NCI-H146 treated with DMSO at 0.1 percent for 48 hours (cell line): ENCODE data around the gene PLEKHA5.

Source experiments
- DNase-seq: peaks from one replicate; lab custom pipeline; 2025; ENCODE audit not compliant: unreplicated experiment; lab: John Stamatoyannopoulos, UW

Gene PLEKHA5

DNA sequence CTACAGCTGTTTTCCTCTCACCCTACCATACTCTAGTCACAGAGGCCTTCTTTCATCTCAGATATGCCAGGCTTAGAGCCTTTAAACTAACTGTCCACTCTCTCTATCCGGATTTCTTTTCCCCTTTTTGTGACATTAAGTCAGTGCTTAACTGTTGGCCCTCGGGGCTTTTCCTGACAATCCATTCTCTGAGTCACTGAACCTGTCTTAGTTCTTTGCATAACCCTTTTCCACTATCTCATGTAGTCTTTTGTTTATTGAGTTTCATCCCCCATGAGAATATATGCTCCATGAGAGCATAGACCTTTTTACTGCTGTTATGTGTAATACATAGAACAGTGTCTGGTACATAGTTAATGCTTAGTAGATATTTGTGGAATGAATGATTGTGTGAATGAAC is 68.7 kb downstream of the PLEKHA5 start:
- DNase-seq, result peak; percentile 52

DNA sequence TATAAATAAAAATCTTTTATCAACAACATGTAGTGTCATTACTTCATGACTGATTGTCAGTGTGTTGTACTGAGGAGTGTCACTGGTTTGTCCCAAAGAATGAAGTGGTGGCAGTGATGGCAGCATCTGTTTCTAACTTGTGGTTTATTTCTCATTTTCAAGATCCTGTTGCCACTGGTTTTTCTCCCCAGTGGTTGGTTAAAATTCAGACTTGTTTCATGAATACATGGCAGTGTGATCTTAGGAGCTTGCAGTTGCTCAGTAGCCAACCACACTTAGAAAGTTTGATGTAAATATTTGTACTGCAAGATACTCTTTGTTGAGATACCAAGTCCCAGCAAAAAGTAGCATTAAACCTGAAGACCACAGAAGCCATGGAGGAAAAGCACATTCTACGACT is 69.8 kb downstream of the PLEKHA5 start:
- DNase-seq, result no peak

DNA sequence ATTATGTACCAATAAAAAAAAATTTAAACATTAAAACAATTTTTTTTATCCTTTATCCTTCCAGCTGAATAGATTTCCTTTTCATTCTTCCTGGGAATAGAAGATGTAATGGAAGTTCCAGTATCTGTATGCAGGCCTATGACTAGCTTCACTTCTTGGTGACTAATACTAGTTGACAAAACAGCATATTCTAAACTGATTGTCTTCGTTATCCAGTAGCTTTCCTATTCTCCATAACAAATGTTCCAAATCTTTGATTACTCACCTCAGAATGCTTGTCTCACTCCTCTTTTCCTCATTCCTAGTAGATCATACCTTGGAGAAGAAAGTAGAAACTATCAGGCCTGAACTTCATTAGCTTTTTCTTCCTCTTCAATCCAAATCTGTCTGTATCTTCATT is 70.7 kb downstream of the PLEKHA5 start:
- no peak for DNase-seq

DNA sequence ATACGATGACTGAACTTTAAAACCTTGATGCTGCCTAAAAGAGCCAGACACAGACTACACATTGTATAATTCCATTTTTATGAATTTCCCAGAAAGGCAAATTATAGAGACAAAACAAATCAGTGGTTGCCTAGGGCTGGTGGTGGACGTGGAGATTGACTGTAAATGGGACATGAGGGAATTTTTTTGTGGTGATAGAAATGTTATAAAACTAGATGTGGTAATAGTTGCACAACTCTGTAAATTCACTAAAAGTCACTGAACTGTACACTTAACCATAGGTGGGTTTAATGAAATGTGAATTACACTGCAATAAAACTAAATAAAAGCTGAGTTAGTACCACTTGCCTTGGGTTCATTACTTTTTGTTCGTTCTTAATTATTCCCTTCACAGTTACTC is 72.1 kb downstream of the PLEKHA5 start:
- DNase-seq, result no peak

DNA sequence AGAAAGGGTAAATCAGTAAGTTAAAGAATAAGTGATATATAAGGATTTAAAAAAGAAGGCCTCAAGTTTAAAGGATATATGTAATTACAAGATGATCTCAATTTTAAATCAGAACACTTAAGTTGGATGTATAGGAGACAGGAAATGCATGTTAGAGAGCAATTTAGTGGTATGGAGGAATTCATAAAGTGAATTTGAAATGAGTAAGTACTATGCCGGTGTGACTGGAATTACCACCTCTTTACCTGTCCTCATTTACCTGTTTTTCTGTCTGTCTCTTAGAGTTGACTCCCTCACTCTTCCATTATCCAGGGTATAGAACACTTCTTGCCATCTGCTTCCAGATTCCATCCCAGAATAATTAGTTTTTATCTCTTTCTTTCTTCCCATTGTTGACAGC is 73.5 kb downstream of the PLEKHA5 start:
- no peak for DNase-seq

DNA sequence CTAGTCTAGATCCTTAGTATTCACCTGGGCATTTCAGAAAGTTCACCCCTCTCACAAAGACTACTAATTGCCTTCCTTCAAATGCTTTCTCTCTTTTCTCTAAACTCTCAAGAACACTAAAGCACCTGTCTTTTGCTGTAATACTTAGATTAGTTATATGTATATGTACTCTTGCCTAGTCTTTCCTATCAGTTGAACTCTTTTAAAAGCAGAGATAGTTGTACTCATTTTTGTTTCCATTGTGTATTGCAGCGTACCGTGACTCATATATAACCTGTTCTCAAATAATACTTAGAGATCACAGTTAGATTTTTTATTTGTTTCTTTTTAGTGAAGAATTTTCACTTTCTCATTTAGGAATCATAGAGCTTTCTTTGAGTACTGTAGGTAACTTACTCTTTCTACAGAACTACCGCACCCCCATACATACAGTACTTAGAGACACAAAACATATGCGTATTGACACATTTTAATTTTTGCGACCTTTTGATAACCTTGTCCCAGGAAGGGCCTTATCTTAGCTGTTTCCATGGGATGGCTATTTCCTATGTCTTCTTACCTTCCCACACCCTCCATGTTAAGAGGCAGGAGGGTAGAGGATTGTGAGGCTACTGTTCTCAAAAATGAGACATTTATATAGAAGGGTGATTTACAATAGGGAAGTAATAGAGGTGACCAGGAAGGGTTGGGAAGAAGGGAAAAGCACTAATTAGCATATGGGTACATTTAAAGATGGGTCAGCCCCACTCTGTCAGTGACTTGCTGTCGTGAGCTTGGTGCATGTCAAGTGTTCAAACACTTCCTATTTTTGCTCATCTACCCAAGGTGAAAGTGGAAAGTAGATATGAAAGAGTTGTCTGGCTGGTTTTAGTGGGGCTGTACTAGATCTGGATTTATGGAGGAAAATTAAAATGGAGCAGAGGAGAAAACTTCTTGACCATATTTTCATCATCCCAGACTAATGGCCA is 74.3 kb downstream of the PLEKHA5 start:
- peak; percentile 84 for DNase-seq

DNA sequence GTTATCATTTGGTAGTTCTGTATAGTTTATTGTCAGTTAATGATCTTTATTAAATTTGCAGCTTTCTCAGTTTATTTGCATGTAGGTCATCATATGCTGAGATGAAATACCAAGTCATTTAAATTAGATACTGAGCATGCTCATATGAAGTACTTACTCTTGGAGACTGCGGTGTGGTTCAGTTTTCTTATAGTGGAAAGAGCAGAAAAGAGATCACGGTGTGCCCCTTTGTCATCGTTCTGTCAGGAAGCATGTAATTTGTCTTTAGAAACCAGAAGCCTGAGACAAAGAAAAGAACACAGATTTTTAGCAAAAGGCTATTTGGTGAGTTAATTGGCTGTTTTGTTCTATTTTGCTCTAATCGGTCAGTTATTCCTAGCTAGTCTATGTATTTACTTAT is 75.6 kb downstream of the PLEKHA5 start:
- DNase-seq, result peak; percentile 96

DNA sequence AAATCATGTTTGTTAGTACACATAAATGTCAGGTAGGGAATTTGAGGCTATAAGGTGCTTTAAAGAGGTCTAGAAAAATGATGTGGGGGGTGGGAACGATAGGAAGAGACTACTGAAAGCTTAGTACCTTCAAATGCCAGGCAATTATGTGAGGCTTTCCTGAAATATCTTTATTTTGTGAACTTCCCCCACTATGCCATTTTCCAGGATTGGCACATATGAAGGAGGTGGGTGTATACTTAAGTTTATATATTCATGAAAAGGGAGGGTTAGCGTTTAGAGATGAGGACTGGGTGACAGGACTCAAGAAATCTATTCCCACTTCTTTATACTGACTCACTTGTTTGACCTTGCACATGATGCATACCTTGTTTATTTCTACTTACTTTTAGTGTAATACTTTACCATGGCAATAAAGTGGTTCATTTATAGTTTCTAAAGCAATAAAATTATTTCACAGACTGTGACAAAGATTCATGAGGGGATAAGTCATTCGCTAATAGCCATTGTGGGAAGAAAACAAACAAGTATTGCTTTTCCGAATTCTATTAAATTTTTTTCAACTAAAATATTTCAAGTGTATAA is 77.1 kb downstream of the PLEKHA5 start:
- peak; percentile 38 for DNase-seq

DNA sequence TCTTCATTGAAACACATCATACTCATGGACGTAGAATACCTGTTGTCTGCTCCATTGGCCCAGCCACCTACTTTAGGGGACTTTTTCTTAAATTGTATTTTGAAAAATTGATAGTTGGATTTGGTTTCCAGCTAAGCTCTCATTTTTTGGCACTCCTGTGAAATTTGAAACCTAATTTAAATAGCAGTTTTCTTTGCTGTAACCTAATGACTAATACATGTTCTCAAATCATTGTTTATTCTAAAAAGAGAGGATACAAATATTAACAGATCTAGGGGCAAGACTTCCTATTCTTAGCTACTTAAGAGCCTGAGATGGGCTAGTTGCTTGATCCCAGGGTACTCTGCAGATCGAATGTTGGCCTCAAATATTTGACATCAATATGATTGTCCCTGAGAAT is 78.9 kb downstream of the PLEKHA5 start:
- DNase-seq, result no peak

DNA sequence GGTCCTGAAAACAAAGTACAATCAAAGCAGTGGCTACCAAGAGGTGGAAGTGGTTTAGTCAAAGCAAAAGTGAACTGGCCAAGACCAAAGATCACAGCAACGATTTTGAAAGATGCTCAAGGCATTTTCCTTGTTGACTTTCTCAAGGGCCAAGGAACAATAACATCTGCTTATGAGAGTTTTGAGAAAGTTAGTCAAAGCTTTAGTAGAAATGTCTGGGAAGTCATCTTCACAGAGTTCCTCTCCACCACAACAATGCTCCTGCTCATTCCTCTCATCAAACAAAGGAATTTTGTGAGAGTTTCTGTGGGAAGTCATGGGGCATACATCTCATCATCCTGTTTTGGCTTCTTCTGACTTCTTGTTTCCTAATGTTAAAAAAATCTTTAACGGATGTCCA is 80.1 kb downstream of the PLEKHA5 start:
- DNase-seq, result no peak

DNA sequence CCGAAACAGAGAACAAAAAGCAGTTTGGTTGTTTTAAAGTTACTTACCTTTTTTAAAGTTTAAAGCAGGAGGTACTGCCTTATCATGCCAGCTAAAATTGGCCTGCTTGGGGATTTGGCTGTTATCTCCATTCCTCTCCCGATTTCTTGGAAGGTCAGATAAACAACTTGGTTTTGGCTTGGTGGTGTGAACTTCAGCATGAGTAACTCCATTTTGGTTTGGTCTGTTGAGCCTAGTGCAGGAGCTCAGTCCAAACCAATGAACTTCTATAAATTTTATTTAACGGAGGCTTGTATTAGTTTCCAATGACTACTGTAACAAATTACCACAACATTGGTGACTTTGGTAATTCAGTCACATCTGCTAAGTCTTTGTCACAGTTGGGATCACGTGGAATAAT is 82.3 kb downstream of the PLEKHA5 start:
- DNase-seq, result no peak

DNA sequence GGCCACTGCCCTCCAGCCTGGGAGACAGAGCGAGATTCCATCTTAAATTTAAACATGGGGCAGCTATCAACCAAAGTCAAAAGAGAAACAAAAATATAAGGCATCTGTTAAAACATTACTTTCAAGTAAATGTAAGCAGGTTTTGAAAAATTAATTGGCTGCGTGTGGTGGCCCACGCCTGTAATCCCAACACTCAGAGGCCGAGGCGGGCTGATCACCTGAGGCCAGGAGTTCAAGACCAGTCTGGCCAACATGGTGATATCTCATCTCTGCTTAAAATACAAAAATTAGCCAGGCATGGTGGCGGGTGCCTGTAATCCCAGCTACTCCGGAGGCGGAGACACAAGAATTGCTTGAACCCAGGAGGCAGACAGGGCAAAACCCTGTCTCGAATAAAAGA is 82.7 kb downstream of the PLEKHA5 start:
- DNase-seq, result no peak

DNA sequence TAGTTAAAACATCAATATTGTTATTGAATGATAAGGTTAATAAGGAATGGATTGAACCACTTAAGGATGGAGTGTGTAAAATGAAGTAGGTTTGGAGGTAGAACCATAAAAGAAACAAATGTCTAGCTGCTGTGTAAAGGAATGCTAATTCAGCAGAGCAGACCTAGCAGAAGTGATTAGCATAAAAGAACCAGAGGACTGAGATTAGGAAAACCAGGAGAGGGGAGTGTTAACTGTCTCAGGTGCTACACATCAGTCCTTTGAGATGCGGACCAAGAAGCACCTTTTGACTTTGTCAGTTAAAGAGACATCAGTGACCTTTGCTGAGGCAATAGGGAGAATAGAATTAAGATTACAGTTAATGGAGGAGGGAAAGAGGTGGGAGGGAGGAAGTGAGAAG is 84.5 kb downstream of the PLEKHA5 start:
- DNase-seq, result no peak

DNA sequence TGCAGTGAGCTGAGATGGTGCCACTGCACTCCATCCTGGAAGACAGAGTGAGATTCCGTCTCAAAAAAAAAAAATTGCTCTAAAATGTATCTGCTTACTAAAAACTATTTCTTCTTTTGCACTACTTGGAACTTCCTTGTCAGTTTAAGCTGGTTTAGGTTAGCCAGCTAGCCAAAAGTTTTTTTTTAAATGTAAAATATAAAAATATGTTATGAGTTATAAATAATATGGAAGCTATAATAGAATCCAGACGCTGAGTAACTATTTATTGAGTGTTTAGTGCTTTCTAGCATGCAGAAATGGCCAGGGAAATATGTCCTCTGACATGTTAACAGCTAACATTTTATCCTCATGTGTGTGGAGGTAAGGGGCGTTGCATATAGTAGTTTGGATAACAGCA is 85.6 kb downstream of the PLEKHA5 start:
- DNase-seq, result no peak

DNA sequence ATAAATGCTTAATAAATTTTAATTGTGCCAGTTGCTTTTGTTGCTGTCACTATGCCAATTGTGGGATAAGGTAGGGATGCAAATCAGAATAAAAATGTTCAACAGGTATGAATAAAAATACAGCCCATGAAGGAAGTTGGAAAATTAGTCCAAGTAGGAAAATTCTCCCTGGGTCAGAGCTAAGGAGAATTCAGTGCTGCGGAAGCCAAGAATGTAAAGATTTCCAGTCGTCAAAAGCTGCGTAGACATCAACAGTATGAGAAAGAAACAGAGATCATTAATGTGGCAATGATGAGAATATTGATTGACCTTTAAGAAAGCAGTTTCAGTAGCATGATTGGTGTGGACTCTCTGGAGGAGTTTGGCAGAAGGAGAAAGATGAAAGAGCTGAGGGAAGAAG is 87.9 kb downstream of the PLEKHA5 start:
- no peak for DNase-seq

DNA sequence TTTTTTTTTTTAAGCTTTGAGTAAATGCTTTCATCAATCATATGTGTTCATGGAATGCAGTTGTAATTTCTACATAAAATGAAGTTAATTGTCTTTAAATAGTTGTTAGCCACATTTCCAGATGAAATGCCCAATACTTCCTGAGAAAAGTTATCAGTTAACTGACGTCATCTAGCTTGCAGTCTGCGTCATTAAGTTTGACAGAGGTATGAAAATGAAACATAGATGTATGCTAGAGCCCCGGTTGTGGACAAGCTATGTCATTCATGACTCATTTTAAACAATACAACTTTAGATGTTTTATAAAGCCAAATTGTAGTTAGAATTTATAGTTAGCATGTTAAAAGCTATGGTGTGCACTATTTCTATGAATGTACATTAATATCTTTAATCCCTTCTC is 90.7 kb downstream of the PLEKHA5 start:
- no peak for DNase-seq

DNA sequence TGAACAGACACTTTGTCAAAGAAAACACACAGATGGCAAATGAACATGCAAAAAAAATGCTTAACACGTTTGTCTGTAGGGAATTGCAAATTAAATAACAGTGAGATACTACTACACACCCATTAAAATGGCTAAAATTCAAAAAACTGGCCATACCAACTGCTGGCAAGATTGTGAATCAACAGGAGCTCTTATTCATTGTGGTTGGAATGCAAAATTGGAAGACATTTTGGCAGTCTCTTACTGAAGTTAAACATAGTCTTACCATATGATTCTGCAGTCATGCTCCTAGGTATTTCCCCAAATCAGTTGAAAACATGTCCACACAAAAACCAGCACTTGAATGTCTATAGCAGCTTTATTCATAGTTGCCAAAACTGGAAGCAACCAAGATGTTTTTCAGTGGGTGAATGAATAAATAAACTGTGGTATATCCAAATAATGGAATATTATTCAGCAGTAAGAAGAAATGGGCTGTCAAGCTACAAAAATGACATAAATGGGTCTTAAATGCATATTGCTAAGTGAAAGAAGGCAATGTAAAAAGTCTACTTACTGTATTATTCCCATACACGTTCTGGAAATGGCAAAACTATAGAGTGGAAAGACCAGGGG is 91.4 kb downstream of the PLEKHA5 start:
- no peak for DNase-seq

DNA sequence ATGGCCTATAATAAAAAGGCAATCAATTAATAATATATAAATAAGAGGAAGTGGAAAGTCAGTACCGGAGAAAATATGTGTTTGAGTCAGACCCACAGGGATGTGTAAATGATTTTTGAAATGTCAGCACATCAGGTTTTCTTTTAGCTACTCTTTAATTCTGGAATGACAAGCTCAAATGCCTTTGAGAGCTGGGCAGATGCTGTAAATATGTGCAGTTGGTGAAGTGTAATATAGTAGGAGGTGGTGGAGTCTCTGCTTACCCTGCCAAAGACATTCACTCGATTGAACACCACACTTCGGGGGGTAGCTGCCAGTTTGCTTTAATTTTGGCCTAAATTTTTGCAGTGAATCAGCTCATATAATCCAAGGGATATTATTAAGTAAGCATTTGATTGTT is 93.0 kb downstream of the PLEKHA5 start:
- no peak for DNase-seq

DNA sequence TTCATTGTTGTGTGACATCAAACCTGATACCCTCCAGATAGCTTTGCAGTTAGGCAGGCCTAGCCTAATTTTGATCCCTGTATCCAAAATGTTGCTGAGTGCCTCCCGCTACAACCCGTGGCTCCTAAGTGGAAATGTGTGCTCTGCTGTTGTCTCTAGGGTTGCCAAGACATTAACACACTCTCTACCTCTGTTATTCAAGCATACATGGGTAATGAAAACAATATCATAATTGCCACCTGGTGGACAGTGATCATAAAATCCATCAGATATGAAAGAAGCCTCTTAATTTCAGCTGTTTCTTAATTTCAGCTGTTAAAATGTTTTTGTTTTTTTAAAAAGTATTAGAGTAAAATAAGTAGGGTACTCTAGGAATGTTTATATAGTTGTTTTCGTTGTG is 93.5 kb downstream of the PLEKHA5 start:
- peak; percentile 65 for DNase-seq

DNA sequence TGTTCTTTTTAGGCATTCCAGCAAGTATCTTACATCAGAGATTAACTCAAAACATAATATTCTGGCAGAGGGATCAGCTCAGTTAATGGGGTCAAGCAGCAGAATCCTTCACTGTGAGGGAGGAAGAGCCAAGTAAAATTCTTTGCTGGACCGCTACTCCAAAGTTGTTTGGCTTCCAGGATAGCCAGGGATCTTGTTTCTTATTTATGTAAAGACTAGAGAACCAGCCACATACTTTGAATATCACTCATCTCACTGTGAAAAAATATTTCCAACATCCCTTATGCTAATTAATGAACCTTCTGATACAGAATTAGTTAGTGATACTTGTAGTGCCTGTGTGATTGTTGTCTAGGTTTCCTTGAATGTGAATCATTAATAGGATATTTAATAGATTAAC is 94.2 kb downstream of the PLEKHA5 start:
- no peak for DNase-seq

DNA sequence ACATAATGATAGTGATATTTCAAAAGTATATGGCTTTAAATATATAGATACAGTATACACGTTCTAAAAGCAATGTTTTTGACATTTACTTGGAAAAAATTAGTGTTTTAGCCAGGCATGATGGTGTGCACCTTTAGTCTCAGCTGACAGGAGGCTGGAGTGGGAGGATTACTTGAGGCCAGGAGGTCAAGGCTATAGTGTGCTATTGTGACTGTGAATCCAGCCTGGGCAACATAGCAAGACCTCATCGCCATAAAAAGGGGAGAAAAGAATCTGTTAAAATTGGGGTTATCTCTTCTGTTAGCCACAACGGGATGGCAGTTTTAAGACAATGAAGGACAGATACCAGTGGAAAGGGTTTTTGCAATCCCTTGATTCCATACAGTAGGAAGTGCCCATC is 95.2 kb downstream of the PLEKHA5 start:
- no peak for DNase-seq

DNA sequence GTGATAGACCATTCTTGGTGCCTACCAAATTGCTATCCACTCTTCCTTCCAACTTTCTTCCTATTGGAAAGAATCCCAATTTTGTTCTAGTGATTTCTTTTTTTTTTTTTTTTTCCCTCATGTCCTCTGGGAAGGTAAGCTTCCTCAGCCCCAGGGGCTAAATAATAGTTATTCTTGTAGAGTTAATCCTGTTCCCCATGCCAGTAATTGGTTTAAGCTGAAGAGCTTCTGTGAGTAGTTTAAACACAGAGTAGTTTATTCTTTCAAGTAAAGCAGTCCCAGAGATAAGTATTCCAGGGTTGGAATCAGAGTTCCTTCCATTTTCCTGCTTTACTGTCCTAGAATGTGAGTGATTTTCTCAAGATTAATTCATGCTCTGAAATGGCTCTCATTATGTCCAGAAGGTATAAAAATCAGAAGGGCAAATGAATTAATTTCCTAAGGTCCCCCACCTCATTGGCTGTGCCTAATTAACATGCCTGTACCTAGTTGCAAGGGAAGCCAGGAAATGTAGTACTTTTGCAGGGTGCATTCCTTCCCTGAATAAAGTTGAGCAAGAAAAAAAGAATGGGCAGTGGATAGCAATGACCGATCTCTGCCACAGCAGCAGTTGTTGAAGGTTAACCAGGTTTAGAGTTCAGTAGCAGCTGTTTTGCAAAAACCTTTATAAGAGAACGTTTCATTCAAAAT is 97.8 kb downstream of the PLEKHA5 start:
- no peak for DNase-seq
